Measurements from ENCODE around the gene FOXL2. TPM values are rescaled to one million over a fixed set of nuclear protein-coding genes. Genes with fewer than 3 reads are reported as not detected.

Gene FOXL2
- total RNA-seq, 1 experiment from 2014 or later, result 0.22 TPM

- no peak overlapping the region for H3K14ac ChIP-seq (ENCODE audit: insufficient read depth, low read length)
- H2BK12ac ChIP-seq (ENCODE audit: insufficient read length, low read depth, low read length), result no peak overlapping the region
- H3K56ac ChIP-seq (ENCODE audit: insufficient read length, low read depth, low read length), result no peak overlapping the region
- Mint-ChIP-seq H3K27ac (no peak overlapping the region; a peak in 1 of 7 replicates), H3K4me3 (peak overlapping the region; percentile 51 to 79), H3K36me3 (ENCODE audit: insufficient read depth in 1 of 3, low read depth in 3 of 3) (no peaks in the 10 kb centered on the region; a peak in 2 of 7 replicates), H3K9me3 (peaks cover 0 to 7% of the 10 kb centered on the region in 2 experiments; a peak in 3 of 5 replicates), H3K4me1 (peaks cover 32 to 45% of the 10 kb centered on the region in 2 experiments), H3K27me3 (ENCODE audit: low read depth) (peaks cover 98% of the 10 kb centered on the region)
- peak; percentile 62 for DNase-seq
- peaks cover 17% of the 10 kb centered on the region for H3K23me2 ChIP-seq (ENCODE audit: insufficient read length, low read depth, low read length, poor library complexity, severe bottlenecking)
- H4K8ac ChIP-seq (replicated peaks; ENCODE audit: insufficient read length, low read depth, low read length), result no peak overlapping the region
- H3K23ac ChIP-seq (ENCODE audit: insufficient read length, low read depth, low read length), result no peak overlapping the region
- no CpG with 5 or more reads among the region's 30 CpGs for WGBS (ENCODE audit: extremely low coverage, insufficient read length, low lambda C conversion rate)
- H2AK5ac ChIP-seq (ENCODE audit: insufficient read length, low read length), result no peak overlapping the region
- no peak overlapping the region for H2BK15ac ChIP-seq (ENCODE audit: low read depth, low read length)
- H4K91ac ChIP-seq (ENCODE audit: insufficient read length, low read depth, low read length), result no peak overlapping the region
- no peak for TF ChIP-seq CTCF (conservative IDR thresholded peaks at IDR 0.05)
- peaks cover 71% of the 10 kb centered on the region for H3K27me3 ChIP-seq (ENCODE audit: insufficient read depth, low read length)
- H3T11ph ChIP-seq (ENCODE audit: low read length), result no peak overlapping the region
- H3K4ac ChIP-seq (ENCODE audit: low read depth, low read length), result no peak overlapping the region
- H3K79me2 ChIP-seq (ENCODE audit: insufficient read depth, low read length), result no peaks in the 10 kb centered on the region
- H3K4me1 ChIP-seq (ENCODE audit: insufficient read depth, low read length), result no peaks in the 10 kb centered on the region; the same call in 1 of the 2 replicates
- H2BK5ac ChIP-seq (ENCODE audit: insufficient read length, low read length), result no peak overlapping the region
- H2BK120ac ChIP-seq (ENCODE audit: low read depth, low read length, poor library complexity, severe bottlenecking), result no peak overlapping the region
- no peaks in the 10 kb centered on the region for H4K20me1 ChIP-seq (ENCODE audit: control insufficient read depth, insufficient read depth, insufficient read length)
- H3K27ac ChIP-seq (ENCODE audit: insufficient read length, low read depth, low read length), result no peak overlapping the region
- no peak overlapping the region for H3K18ac ChIP-seq (ENCODE audit: insufficient read length, low read depth, low read length)
- H3K4me2 ChIP-seq (ENCODE audit: insufficient read depth, insufficient read length, low read length), result peak overlapping the region; percentile 35
- no peaks in the 10 kb centered on the region for H3K79me1 ChIP-seq (ENCODE audit: insufficient read depth, low read depth, low read length, poor library complexity, severe bottlenecking)
- no peak overlapping the region for H2AFZ ChIP-seq (ENCODE audit: low read length)
- H3K9ac ChIP-seq (ENCODE audit: extremely low read depth, insufficient read length, low read length), result no peak overlapping the region
- no peaks in the 10 kb centered on the region for H3K9me3 ChIP-seq (ENCODE audit: control insufficient read depth, low read depth, low read length)
- no peak overlapping the region for H4K5ac ChIP-seq (ENCODE audit: insufficient read length, low read depth, low read length)
- no peak overlapping the region for H2BK20ac ChIP-seq (ENCODE audit: low read depth, low read length, poor library complexity, severe bottlenecking)
Measured at GRCh38 chr3:138943724-138944653, 2.9 kb downstream of the FOXL2 start.

Data from H9 (cell line).